Tibial nerve (tissue), 4 donors: Measurements from ENCODE around the gene PARP12. TPM values are rescaled to one million over a fixed set of nuclear protein-coding genes. Genes with fewer than 3 reads are reported as not detected.

Source experiments
- DNase-seq, 2 donors: peaks; one replicate each; pipeline ENCODE4 v3.0.0-alpha.2; 2019; ENCODE audit warnings: low spot score in 2 of 2
- H3K27ac ChIP-seq, 4 donors: fragments of 200-600 bp; sonication (generic) in 3 of 4; one replicate each; pipeline ENCODE4 v1.5.1; 2017 to 2019; ENCODE audit warnings: mild to moderate bottlenecking in 1 of 4
- H3K27me3 ChIP-seq, 2 donors: fragments of 200-600 bp; sonication (generic) in 1 of 2; one replicate each; pipeline versions ENCODE4 v1.5.1 to v1.6.0; 2017 to 2019
- H3K36me3 ChIP-seq, 3 donors: fragments of 200-600 bp; sonication (generic); one replicate each; pipeline ENCODE4 v1.5.1; 2018 to 2019
- H3K4me1 ChIP-seq, 4 donors: fragments of 200-600 bp; sonication (generic) in 3 of 4; one replicate each; pipeline ENCODE4 v1.5.1; 2017 to 2019
- H3K4me3 ChIP-seq, 4 donors: fragments of 200-600 bp; sonication (generic) in 3 of 4; one replicate each; pipeline ENCODE4 v1.5.1; 2017 to 2019; ENCODE audit warnings: mild to moderate bottlenecking in 1 of 4, moderate library complexity in 1 of 4
- H3K9me3 ChIP-seq, 4 donors: fragments of 200-600 bp; sonication (generic) in 3 of 4; one replicate each; pipeline ENCODE4 v1.5.1; 2017 to 2019
- EP300 ChIP-seq, 2 donors: sonication (generic); formaldehyde crosslinking; IDR thresholded peaks; one replicate each; pipeline ENCODE4 v1.6.1; 2017; ENCODE audit warnings: antibody characterized with exemption in 2 of 2, mild to moderate bottlenecking in 1 of 2
- POLR2A ChIP-seq, 2 donors: fragments of 450-650 bp; IDR thresholded peaks; one replicate each; pipeline ENCODE4 v1.6.1; 2017; ENCODE audit warnings: antibody characterized with exemption in 2 of 2, mild to moderate bottlenecking in 2 of 2, moderate library complexity in 2 of 2
- WGBS, 2 donors: methylation state at CpG; one replicate each; pipeline ENCODE4 v1.1.5; 2018; 5-methylcytosine and 5-hydroxymethylcytosine counted together
- total RNA-seq, 4 donors: library from RNA; depleted of rRNA; stranded (reverse); fragments of >200 nt; gene quantifications; one replicate each; pipeline ENCODE4 v1.1.0, GENCODE V29; 2016
- TF ChIP-seq, protein P1 (sequence below), 5 experiments: fragments of 200-600 bp in 3 of 5; fragments of 450-650 bp in 2 of 5; sonication (generic) in 3 of 5; IDR thresholded peaks; one replicate each; pipeline ENCODE4 v1.5.1; 2016 to 2019; ENCODE audit warnings: antibody characterized with exemption in 5 of 5, mild to moderate bottlenecking in 3 of 5, moderate library complexity in 2 of 5

The PARP12 gene
- total RNA-seq, 4 donors from 2014 or later: 40.0 to 54.2 (median 44.2) TPM

DNA sequence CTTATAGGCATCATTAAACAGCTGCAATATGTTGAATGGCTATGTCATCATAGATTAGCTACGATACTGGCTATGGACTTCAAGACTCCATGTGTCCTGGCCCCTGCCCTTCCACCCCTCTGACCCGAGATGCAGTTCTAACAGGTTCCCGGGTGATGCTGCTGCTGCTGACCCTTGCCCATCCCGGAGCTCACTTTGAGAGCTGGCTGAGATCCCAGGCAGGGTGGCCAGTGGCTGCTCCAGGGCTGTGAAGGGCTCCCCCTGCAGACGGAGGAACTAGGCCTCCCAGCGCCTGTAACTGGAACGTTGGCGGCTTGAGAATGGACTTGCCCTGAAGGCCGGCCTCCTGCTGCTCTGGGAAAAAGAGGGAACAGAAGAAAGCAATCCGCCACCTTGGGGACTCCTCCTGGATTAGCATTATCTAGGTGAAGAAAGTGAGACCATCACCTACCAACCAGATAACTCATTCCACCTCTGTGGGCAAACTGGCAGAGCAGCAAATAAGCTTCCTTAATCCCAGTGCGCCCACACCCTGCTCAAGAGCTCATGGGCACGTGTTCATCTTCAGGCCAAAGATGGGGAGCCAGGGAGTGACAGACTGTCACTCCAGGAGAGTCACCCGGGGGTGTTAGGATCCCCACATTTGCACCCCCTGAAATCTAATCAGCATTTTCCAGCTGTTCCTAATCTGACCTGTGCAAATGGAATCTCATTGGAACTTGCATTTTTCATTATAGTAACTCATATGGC is 56.8 kb downstream of the PARP12 start:
- Histone ChIP-seq H3K4me3 (no peak overlapping the region), H3K27ac (no peak overlapping the region), H3K27me3 (no peaks in the 10 kb centered on the region), H3K9me3 (no peaks in the 10 kb centered on the region), H3K4me1 (no peaks in the 10 kb centered on the region), H3K36me3 (no peaks in the 10 kb centered on the region)
- no peak for DNase-seq
- TF ChIP-seq, protein P1, sequence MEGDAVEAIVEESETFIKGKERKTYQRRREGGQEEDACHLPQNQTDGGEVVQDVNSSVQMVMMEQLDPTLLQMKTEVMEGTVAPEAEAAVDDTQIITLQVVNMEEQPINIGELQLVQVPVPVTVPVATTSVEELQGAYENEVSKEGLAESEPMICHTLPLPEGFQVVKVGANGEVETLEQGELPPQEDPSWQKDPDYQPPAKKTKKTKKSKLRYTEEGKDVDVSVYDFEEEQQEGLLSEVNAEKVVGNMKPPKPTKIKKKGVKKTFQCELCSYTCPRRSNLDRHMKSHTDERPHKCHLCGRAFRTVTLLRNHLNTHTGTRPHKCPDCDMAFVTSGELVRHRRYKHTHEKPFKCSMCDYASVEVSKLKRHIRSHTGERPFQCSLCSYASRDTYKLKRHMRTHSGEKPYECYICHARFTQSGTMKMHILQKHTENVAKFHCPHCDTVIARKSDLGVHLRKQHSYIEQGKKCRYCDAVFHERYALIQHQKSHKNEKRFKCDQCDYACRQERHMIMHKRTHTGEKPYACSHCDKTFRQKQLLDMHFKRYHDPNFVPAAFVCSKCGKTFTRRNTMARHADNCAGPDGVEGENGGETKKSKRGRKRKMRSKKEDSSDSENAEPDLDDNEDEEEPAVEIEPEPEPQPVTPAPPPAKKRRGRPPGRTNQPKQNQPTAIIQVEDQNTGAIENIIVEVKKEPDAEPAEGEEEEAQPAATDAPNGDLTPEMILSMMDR (IDR thresholded peaks at IDR 0.05): peak in 2 of 5 experiments; percentile 11 to 15
- TF ChIP-seq POLR2A (IDR thresholded peaks at IDR 0.05) (no peak), EP300 (IDR thresholded peaks at IDR 0.05) (no peak)
- 48 to 50% methylated on average over 13 of the region's 13 CpGs for WGBS, 2 donors

DNA sequence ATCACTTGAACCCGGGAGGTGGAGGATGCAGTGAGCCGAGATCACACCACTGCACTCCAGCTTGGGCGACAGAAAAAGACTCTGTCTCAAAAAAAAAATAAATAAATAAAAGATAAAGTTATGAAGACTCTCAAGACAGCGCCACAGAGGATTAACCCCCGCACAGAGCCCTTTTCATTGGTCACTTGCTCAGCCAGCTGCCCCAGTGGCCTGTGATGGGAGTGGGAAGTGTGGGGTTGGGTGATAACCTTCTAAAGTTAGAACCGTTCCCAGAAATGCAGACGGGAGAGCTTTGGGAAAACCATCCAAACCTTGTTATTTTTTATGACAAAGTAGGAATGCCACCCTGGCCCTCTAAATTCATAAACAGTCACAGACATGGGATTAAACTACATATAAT is 57.4 kb downstream of the PARP12 start:
- TF ChIP-seq POLR2A (IDR thresholded peaks at IDR 0.05) (no peak), EP300 (IDR thresholded peaks at IDR 0.05) (no peak)
- TF ChIP-seq, protein P1 (IDR thresholded peaks at IDR 0.05): no peak
- no peak for DNase-seq
- 83 to 88% methylated on average over 7 of the region's 7 CpGs for WGBS, 2 donors

DNA sequence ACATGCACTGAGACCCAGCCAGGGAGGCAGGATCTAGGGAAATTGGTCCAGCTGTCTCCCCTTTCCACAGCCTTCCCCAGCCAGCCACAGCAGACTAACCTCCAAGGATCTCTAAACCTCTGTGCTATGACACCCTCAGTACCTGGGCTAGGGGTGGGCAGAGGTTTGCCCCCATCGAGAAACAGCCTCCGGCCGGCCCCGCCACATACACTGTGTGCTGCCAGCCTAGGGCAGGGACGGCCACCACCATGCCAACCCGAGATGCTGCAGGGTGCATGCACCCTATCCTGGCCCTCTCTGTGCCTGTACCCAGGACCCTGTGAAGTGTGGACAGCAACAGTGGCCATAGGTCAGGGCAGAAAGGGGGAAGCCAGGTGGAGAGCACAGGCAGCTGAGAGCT is 58.1 kb downstream of the PARP12 start:
- Histone ChIP-seq H3K36me3 (no peaks in the 10 kb centered on the region), H3K27ac (no peak overlapping the region), H3K9me3 (no peaks in the 10 kb centered on the region), H3K27me3 (no peaks in the 10 kb centered on the region), H3K4me3 (no peak overlapping the region), H3K4me1 (no peaks in the 10 kb centered on the region)
- DNase-seq: no peak
- TF ChIP-seq EP300 (IDR thresholded peaks at IDR 0.05) (no peak), POLR2A (IDR thresholded peaks at IDR 0.05) (no peak)
- TF ChIP-seq, protein P1 (IDR thresholded peaks at IDR 0.05): no peak
- 88 to 96% methylated on average over 6 of the region's 6 CpGs for WGBS, 2 donors

More for the DNA sequence above, 57.4 kb downstream of the PARP12 start:
- H3K27me3 ChIP-seq: no peaks in the 10 kb centered on the region
- no peak overlapping the region for H3K27ac ChIP-seq
- no peaks in the 10 kb centered on the region for H3K9me3 ChIP-seq
- H3K36me3 ChIP-seq: no peaks in the 10 kb centered on the region
- H3K4me3 ChIP-seq: no peak overlapping the region
- no peaks in the 10 kb centered on the region for H3K4me1 ChIP-seq

DNA sequence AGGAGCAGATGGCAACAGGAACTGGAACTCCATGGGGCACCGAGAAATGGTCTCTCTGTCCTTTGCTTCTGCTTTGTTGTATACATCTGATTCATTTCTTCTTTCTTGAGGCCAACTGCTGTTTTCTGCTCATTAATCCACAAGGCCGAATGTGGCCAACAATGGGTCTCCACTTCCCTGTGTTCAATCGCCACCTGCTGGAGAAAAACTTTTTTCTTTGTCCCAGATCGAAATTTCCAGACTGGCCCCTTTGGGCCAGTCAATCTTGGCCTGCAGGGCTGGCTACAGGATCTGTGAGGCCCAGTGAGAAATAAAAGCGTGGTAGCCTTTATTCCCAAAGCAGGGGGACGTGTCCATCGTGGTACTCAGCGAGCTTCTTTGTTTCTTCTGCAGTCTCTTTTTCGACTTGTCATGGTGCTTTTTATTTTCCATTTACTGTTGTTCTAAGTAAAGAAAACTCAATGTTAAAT is 58.8 kb downstream of the PARP12 start:
- Histone ChIP-seq H3K36me3 (no peaks in the 10 kb centered on the region), H3K9me3 (no peaks in the 10 kb centered on the region), H3K27ac (no peak overlapping the region), H3K4me1 (no peaks in the 10 kb centered on the region), H3K4me3 (no peak overlapping the region), H3K27me3 (no peaks in the 10 kb centered on the region)
- TF ChIP-seq, protein P1 (IDR thresholded peaks at IDR 0.05): peak in 3 of 5 experiments; percentile 31 to 45 (median 40)
- TF ChIP-seq EP300 (IDR thresholded peaks at IDR 0.05): no peak
- peak in 1 of 2 donors; percentile 52 for DNase-seq
- 55 to 62% methylated on average over 9 of the region's 9 CpGs for WGBS, 2 donors

DNA sequence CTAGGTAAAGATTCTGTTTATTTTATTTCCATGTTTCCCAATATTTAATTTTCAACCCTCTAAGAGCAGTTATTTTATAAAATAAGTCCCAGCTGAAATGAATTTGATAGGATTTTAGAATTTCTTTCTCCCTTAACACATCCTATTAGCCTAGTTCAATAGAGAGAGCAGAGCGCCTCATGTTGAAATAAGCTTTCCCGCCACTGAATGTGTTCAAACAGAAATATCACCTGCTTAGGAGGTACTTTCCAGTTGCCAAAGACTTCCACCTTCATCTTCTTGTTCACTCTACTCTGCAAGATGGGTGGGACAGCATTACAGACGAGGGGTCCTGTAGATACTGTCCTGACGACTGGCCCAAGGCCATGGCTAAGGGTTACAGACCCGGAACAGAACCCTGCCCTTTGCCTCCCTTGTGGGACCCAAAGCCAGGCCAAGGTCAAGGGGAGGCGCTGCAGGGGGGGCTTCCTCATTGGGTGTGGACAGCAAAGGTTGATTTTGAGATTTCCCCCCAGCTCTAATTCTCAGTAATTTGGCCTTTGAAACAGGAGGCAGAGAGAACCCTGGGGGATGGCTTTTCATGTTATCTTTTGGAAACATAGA is 62.0 kb downstream of the PARP12 start:
- TF ChIP-seq EP300 (IDR thresholded peaks at IDR 0.05): no peak
- TF ChIP-seq, protein P1 (IDR thresholded peaks at IDR 0.05): no peak
- no peak for TF ChIP-seq POLR2A (IDR thresholded peaks at IDR 0.05)
- Histone ChIP-seq H3K27me3 (no peaks in the 10 kb centered on the region), H3K4me1 (no peaks in the 10 kb centered on the region), H3K27ac (no peak overlapping the region), H3K9me3 (no peaks in the 10 kb centered on the region), H3K4me3 (no peak overlapping the region), H3K36me3 (no peaks in the 10 kb centered on the region)
- no peak for DNase-seq
- 72 to 84% methylated on average over 6 of the region's 6 CpGs for WGBS, 2 donors
